Suprapubic skin (tissue), 4 donors: ENCODE data around the gene SMARCC2. TPM values are rescaled to one million over a fixed set of nuclear protein-coding genes. Genes with fewer than 3 reads are reported as not detected.
"Not testable (repeated sequence)": the region's sequence is repeated elsewhere in the genome, so short reads cannot be mapped to it uniquely, and the experiment has no call there.

ENCODE experiments used
- DNase-seq, 2 donors: peaks; one replicate each; pipeline ENCODE4 v3.0.0-alpha.2; 2019; ENCODE audit warnings: low spot score in 2 of 2
- H3K27ac ChIP-seq: fragments of 200-600 bp; sonication (generic); one replicate; pipeline ENCODE4 v1.5.1; 2019
- H3K27me3 ChIP-seq: fragments of 200-600 bp; sonication (generic); one replicate; pipeline ENCODE4 v1.5.1; 2019
- H3K36me3 ChIP-seq: fragments of 200-600 bp; sonication (generic); one replicate; pipeline ENCODE4 v1.5.1; 2019
- H3K4me1 ChIP-seq: fragments of 200-600 bp; sonication (generic); one replicate; pipeline ENCODE4 v1.5.1; 2019
- H3K4me3 ChIP-seq: fragments of 200-600 bp; sonication (generic); one replicate; pipeline ENCODE4 v1.5.1; 2019; ENCODE audit warnings: mild to moderate bottlenecking
- H3K9me3 ChIP-seq: fragments of 200-600 bp; sonication (generic); one replicate; pipeline ENCODE4 v1.5.1; 2019
- CTCF ChIP-seq, 2 donors: fragments of 200-600 bp in 1 of 2; fragments of 450-650 bp in 1 of 2; sonication (generic) in 1 of 2; IDR thresholded peaks; one replicate each; pipeline ENCODE4 v1.5.1; 2016 to 2019; ENCODE audit warnings: antibody characterized with exemption in 2 of 2, mild to moderate bottlenecking in 1 of 2, moderate library complexity in 1 of 2
- EP300 ChIP-seq: sonication (generic); formaldehyde crosslinking; IDR thresholded peaks from one replicate; pipeline ENCODE4 v1.6.1; 2017; ENCODE audit warnings: antibody characterized with exemption
- POLR2A ChIP-seq, 2 donors: fragments of 450-650 bp; IDR thresholded peaks; one replicate each; pipeline ENCODE4 v1.6.1; 2017; ENCODE audit warnings: antibody characterized with exemption in 2 of 2, mild to moderate bottlenecking in 2 of 2, moderate library complexity in 2 of 2
- POLR2AphosphoS5 ChIP-seq, 3 donors: sonication (generic); formaldehyde crosslinking; IDR thresholded peaks; one replicate each; pipeline ENCODE4 v1.6.1; 2017; ENCODE audit warnings: antibody characterized with exemption in 3 of 3
- WGBS: methylation state at CpG from one replicate; pipeline ENCODE4 v1.1.5; 2018; 5-methylcytosine and 5-hydroxymethylcytosine counted together
- total RNA-seq, 4 donors: library from RNA; depleted of rRNA; stranded (reverse); fragments of >200 nt; gene quantifications; one replicate each; pipeline ENCODE4 v1.1.0, GENCODE V29; 2016

SMARCC2 gene
- total RNA-seq, 4 donors from 2014 or later, result 53.6 to 137 (median 85.9) TPM

GRCh38 chr12:56202838-56203237 lies 13.6 kb upstream of the SMARCC2 start:
- Histone ChIP-seq H3K4me3 (no peak overlapping the region), H3K4me1 (peaks cover 3% of the 10 kb centered on the region), H3K27me3 (no peaks in the 10 kb centered on the region), H3K9me3 (no peaks in the 10 kb centered on the region), H3K27ac (no peak overlapping the region), H3K36me3 (peaks cover 32% of the 10 kb centered on the region)
- TF ChIP-seq POLR2AphosphoS5 (IDR thresholded peaks at IDR 0.05) (no peak), POLR2A (IDR thresholded peaks at IDR 0.05) (no peak), EP300 (no peak), CTCF (IDR thresholded peaks at IDR 0.05) (no peak)
- no peak for DNase-seq
- 64% methylated on average over 2 of the region's 2 CpGs for WGBS

- H3K4me1 ChIP-seq, result peaks cover 3% of the 10 kb centered on the region
- no peak for TF ChIP-seq CTCF (IDR thresholded peaks at IDR 0.05)
- no peak for TF ChIP-seq EP300
- TF ChIP-seq POLR2A (IDR thresholded peaks at IDR 0.05), result no peak
- no peak for TF ChIP-seq POLR2AphosphoS5 (IDR thresholded peaks at IDR 0.05)
- H3K9me3 ChIP-seq, result no peaks in the 10 kb centered on the region
- H3K27me3 ChIP-seq, result no peaks in the 10 kb centered on the region
- no peak for DNase-seq
- no peak overlapping the region for H3K27ac ChIP-seq
- 38% methylated on average over 1 of the region's 1 CpG for WGBS
- H3K4me3 ChIP-seq, result no peak overlapping the region
- H3K36me3 ChIP-seq, result peaks cover 27% of the 10 kb centered on the region
These were observed 13.1 kb upstream of the SMARCC2 start for GRCh38 chr12:56202366-56202765.

DNA sequence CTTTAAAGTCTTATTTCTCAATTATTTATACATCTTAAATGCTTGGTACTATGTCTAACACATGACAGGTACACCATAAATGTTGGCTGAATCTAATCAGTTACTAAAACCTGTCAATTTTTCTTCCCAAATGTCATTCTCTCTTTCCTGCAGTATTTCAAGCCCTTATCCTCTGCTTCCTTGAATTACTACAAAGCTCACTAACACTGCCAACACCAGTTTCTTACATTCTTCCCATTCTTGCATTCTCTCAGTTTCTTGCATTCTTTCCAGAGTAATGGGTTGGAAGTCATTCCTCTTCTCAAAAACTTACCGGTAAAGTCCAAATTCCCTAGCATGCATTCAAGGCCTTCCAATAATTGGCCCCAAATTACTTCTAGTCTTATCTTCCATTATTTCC lies 9.6 kb upstream of the SMARCC2 start:
- 78% methylated on average over 1 of the region's 1 CpG for WGBS
- no peaks in the 10 kb centered on the region for H3K27me3 ChIP-seq
- H3K36me3 ChIP-seq, result no peaks in the 10 kb centered on the region
- no peak for DNase-seq
- no peak overlapping the region for H3K27ac ChIP-seq
- H3K4me3 ChIP-seq, result no peak overlapping the region
- no peaks in the 10 kb centered on the region for H3K9me3 ChIP-seq
- H3K4me1 ChIP-seq, result peaks cover 3% of the 10 kb centered on the region
- TF ChIP-seq POLR2AphosphoS5 (IDR thresholded peaks at IDR 0.05) (no peak), POLR2A (IDR thresholded peaks at IDR 0.05) (no peak), CTCF (IDR thresholded peaks at IDR 0.05) (no peak), EP300 (no peak)

DNA sequence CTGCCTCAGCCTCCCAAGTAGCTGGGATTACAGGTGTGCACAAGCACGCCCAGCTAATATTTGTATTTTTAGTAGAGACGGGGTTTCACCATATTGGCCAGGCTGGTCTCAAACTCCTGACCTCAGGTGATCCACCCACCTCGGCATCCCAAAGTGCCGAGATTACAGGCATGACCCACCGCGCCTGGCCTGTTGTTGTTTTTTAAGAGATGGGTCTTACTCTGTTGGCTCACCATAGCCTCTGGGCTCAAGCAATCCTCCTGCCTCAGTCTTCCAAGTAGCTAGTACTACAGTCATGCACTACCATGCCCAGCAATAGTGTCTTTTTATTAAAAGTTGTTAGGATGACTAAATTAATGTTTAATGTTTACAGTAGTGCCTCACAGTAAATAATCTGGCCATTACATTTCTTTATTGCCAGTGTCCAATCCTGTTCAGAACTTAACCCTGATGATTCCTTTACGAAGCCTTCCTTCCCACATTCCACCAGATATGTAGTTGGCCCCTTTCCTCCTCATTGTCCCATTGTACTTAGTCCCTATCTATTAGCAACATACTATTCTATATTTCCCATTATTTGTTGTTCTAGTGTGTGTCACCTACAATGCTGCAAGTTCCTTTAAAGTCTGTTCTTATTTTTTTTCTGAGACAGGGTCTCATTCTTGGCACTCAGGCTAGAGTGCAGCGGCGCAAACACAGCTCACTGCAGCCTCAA lies 8.8 kb upstream of the SMARCC2 start:
- Histone ChIP-seq H3K4me1 (peaks cover 3% of the 10 kb centered on the region), H3K4me3 (no peak overlapping the region), H3K36me3 (no peaks in the 10 kb centered on the region), H3K9me3 (no peaks in the 10 kb centered on the region), H3K27ac (no peak overlapping the region), H3K27me3 (no peaks in the 10 kb centered on the region)
- no peak for DNase-seq
- 85% methylated on average over 9 of the region's 9 CpGs for WGBS
- no peak for TF ChIP-seq POLR2AphosphoS5 (IDR thresholded peaks at IDR 0.05)
- no peak for TF ChIP-seq POLR2A (IDR thresholded peaks at IDR 0.05)
- no peak for TF ChIP-seq CTCF (IDR thresholded peaks at IDR 0.05)
- TF ChIP-seq EP300, result no peak

GRCh38 chr12:56196818-56197550 lies 7.7 kb upstream of the SMARCC2 start:
- H3K36me3 ChIP-seq, H3K4me3 ChIP-seq, DNase-seq, H3K9me3 ChIP-seq, H3K27ac ChIP-seq, H3K27me3 ChIP-seq, H3K4me1 ChIP-seq: not testable (repeated sequence)
- WGBS, result 73% methylated on average over 11 of the region's 11 CpGs
